MV-4-11 (cell line): ENCODE measurements around the gene MLH1.
"Not testable (repeated sequence)": the region's sequence is repeated elsewhere in the genome, so short reads cannot be mapped to it uniquely, and the experiment has no call there.

Experiments
- DNase-seq: peaks from one replicate; lab custom pipeline; 2025; lab: John Stamatoyannopoulos, UW

Gene MLH1

GRCh38 chr3:36993326-36994283 is at the start of gene MLH1:
Gene MLH1, plus strand, starts transcription at chr3:36993518. Its CDS starts 30 bp downstream, at chr3:36993548.
- no peak for DNase-seq

- no peak for DNase-seq
These were observed 49.7 kb upstream of the MLH1 start for GRCh38 chr3:36943601-36944000.

- DNase-seq = peak; percentile 14
These were observed 49.2 kb upstream of the MLH1 start for GRCh38 chr3:36944012-36944640.

GRCh38 chr3:36944641-36945270 is 48.6 kb upstream of the MLH1 start, which contains the start of gene TRANK1:
Gene TRANK1, minus strand, starts transcription at chr3:36945054. Its CDS starts 245 bp downstream, at chr3:36944809.
- no peak for DNase-seq

GRCh38 chr3:36945333-36945980 is 47.9 kb upstream of the MLH1 start:
- DNase-seq = no peak

- not testable (repeated sequence) for DNase-seq
These were observed 45.5 kb upstream of the MLH1 start for GRCh38 chr3:36947814-36948213.

- no peak for DNase-seq
These were observed 38.7 kb upstream of the MLH1 start for GRCh38 chr3:36954452-36955134.

- no peak for DNase-seq
These were observed 37.2 kb upstream of the MLH1 start for GRCh38 chr3:36956155-36956554.

- DNase-seq = no peak
These were observed 36.3 kb upstream of the MLH1 start for GRCh38 chr3:36957063-36957462.

- DNase-seq = no peak
These were observed 35.2 kb upstream of the MLH1 start for GRCh38 chr3:36957862-36958686.

- DNase-seq = no peak
These were observed 33.5 kb upstream of the MLH1 start for GRCh38 chr3:36959821-36960220.

- no peak for DNase-seq
These were observed 32.8 kb upstream of the MLH1 start for GRCh38 chr3:36960502-36960901.

GRCh38 chr3:36963008-36963407 is 30.3 kb upstream of the MLH1 start:
- DNase-seq = not testable (repeated sequence)

- DNase-seq = no peak
These were observed 29.0 kb upstream of the MLH1 start for GRCh38 chr3:36964331-36964730.

GRCh38 chr3:36964817-36965216 is 28.5 kb upstream of the MLH1 start:
- DNase-seq = no peak

GRCh38 chr3:36965440-36965839 is 27.9 kb upstream of the MLH1 start:
- no peak for DNase-seq

- no peak for DNase-seq
These were observed 24.2 kb upstream of the MLH1 start for GRCh38 chr3:36969085-36969484.

- DNase-seq = peak; percentile 92
These were observed 23.5 kb upstream of the MLH1 start for GRCh38 chr3:36969540-36970432.

GRCh38 chr3:36972163-36972562 is 21.2 kb upstream of the MLH1 start:
- no peak for DNase-seq

- no peak for DNase-seq
These were observed 20.2 kb upstream of the MLH1 start for GRCh38 chr3:36973139-36973538.
